HEK293 (cell line): ENCODE results near the gene ZNF154.

Experiments
- CTCF ChIA-PET: fragments of 350-600 bp; formaldehyde crosslinking; extraction: SDS; loops from one replicate; lab custom pipeline; 2021; ENCODE audit warnings: antibody characterized with exemption; lab: Yijun Ruan, JAX
- POLR2A ChIA-PET: fragments of 300-600 bp; formaldehyde crosslinking; extraction: SDS; loops from one replicate; lab custom pipeline; 2020; ENCODE audit warnings: antibody characterized with exemption, inconsistent platforms; lab: Yijun Ruan, JAX
- H3K27ac ChIP-seq: fragments of 200-500 bp; sonication (Bioruptor generic); 2 replicates; pipeline ENCODE4 v1.5.1; 2014; ENCODE audit warnings: low read depth, low read length, control low read depth, inconsistent platforms; ENCODE audit errors: extremely low read depth
- H3K36me3 ChIP-seq, 2 experiments: fragments of 200-500 bp in 1 of 2; sonication (Bioruptor generic) in 1 of 2; 1 replicate in 1 of 2; 2 replicates in 1 of 2; pipeline ENCODE4 v1.5.1; 2014 to 2017; ENCODE audit warnings: inconsistent platforms in 2 of 2, low read length in 2 of 2; ENCODE audit not compliant: control insufficient read depth in 2 of 2, insufficient read depth in 1 of 2
- H3K4me1 ChIP-seq: fragments of 200-500 bp; sonication (Bioruptor generic); 2 replicates; pipeline ENCODE4 v1.5.1; 2014; ENCODE audit warnings: mild to moderate bottlenecking, low read length, inconsistent platforms; ENCODE audit not compliant: control insufficient read depth, insufficient read depth
- H3K4me3 ChIP-seq: 2 replicates; pipeline ENCODE4 v1.5.1; 2011; ENCODE audit warnings: low read depth, mild to moderate bottlenecking, control low read depth, low read length, moderate library complexity
- H3K9me3 ChIP-seq: fragments of 200-500 bp; sonication (Bioruptor generic); 2 replicates; pipeline ENCODE4 v1.5.1; 2014; ENCODE audit warnings: low read depth, low read length, inconsistent platforms; ENCODE audit not compliant: control insufficient read depth, insufficient read depth
- KLF8 ChIP-seq: fragments of 450-650 bp; formaldehyde crosslinking; IDR thresholded peaks from 2 replicates; pipeline ENCODE4 v1.5.1; 2016; ENCODE audit warnings: missing biosample characterization, missing genetic modification characterization
- PRDM1 ChIP-seq: fragments of 450-650 bp; formaldehyde crosslinking; IDR thresholded peaks from 2 replicates; pipeline ENCODE4; 2016; ENCODE audit warnings: missing biosample characterization, missing genetic modification characterization
- TSHZ1 ChIP-seq: fragments of 450-650 bp; formaldehyde crosslinking; IDR thresholded peaks from 2 replicates; pipeline ENCODE4 v1.5.1; 2016; ENCODE audit warnings: missing biosample characterization, missing genetic modification characterization, borderline replicate concordance
- ZFP37 ChIP-seq: fragments of 450-650 bp; formaldehyde crosslinking; IDR thresholded peaks from 2 replicates; pipeline ENCODE4 v1.5.1; 2016; ENCODE audit warnings: missing biosample characterization, missing genetic modification characterization
- ZNF132 ChIP-seq: fragments of 450-650 bp; formaldehyde crosslinking; IDR thresholded peaks from 2 replicates; pipeline ENCODE4 v1.5.1; 2017; ENCODE audit warnings: missing biosample characterization, missing genetic modification characterization, borderline replicate concordance
- ZNF157 ChIP-seq: fragments of 450-650 bp; formaldehyde crosslinking; IDR thresholded peaks from 2 replicates; pipeline ENCODE4 v1.5.1; 2016; ENCODE audit warnings: missing biosample characterization, missing genetic modification characterization
- ZNF324 ChIP-seq: fragments of 450-650 bp; formaldehyde crosslinking; IDR thresholded peaks from 2 replicates; pipeline ENCODE4 v1.5.1; 2016; ENCODE audit warnings: missing biosample characterization, missing genetic modification characterization
- ZNF488 ChIP-seq: fragments of 450-650 bp; formaldehyde crosslinking; IDR thresholded peaks from 2 replicates; pipeline ENCODE4 v1.5.1; 2016; ENCODE audit warnings: missing biosample characterization, missing genetic modification characterization
- ZNF549 ChIP-seq: fragments of 450-650 bp; IDR thresholded peaks from 2 replicates; pipeline ENCODE4 v1.5.1; 2018; ENCODE audit warnings: missing biosample characterization, missing genetic modification characterization, mild to moderate bottlenecking, inconsistent platforms, moderate library complexity
- ZNF558 ChIP-seq: fragments of 450-650 bp; formaldehyde crosslinking; IDR thresholded peaks from 2 replicates; pipeline ENCODE4 v1.5.1; 2016; ENCODE audit warnings: missing biosample characterization, missing genetic modification characterization
- ZNF664 ChIP-seq: fragments of 450-650 bp; formaldehyde crosslinking; IDR thresholded peaks from 2 replicates; pipeline ENCODE4 v1.5.1; 2016; ENCODE audit warnings: missing biosample characterization, missing genetic modification characterization
- ZNF747 ChIP-seq: fragments of 450-650 bp; formaldehyde crosslinking; IDR thresholded peaks from 2 replicates; pipeline ENCODE4 v1.5.1; 2016; ENCODE audit warnings: missing biosample characterization, missing genetic modification characterization

ZNF154 gene

GRCh38 chr19:57651654-57651996, 57.4 kb downstream of the ZNF154 start (continued):
- TF ChIP-seq ZNF132 (tag by site-specific recombination): no peak
- no peak for TF ChIP-seq TSHZ1 (tag by site-specific recombination)
- TF ChIP-seq PRDM1: 0 out of 2 replicates have a peak, but pooled peaks have one; percentile 12
- no peak for TF ChIP-seq ZNF157 (tag by site-specific recombination)
- TF ChIP-seq ZFP37: no peak
- TF ChIP-seq ZNF664 (tag by site-specific recombination): no peak
- TF ChIP-seq ZNF488 (tag by site-specific recombination): no peak
- TF ChIP-seq ZNF558 (tag by site-specific recombination): no peak
- no peak for TF ChIP-seq KLF8 (tag by site-specific recombination)
- TF ChIP-seq ZNF747: no peak

- ChIA-PET CTCF (no interaction called here), POLR2A (no interaction called here)
- Histone ChIP-seq H3K27ac (no peak overlapping the region), H3K4me3 (no peak overlapping the region), H3K36me3 (no peaks in the 10 kb centered on the region), H3K9me3 (no peaks in the 10 kb centered on the region), H3K4me1 (no peaks in the 10 kb centered on the region)
- TF ChIP-seq ZNF549 (tag by site-specific recombination): peak; percentile 52; the same call in 1 of the 2 replicates
- TF ChIP-seq ZNF324: no peak
Observed at GRCh38 chr19:57648331-57649003, 60.5 kb downstream of the ZNF154 start.
